GM19193 (cell line): ENCODE measurements around the gene MTLN.

Experiments used
- POLR2A ChIP-seq: IDR thresholded peaks from 4 replicates; pipeline ENCODE4 v1.6.1; 2011; ENCODE audit not compliant: insufficient read depth, insufficient read length; ENCODE audit errors: extremely low read depth

The MTLN gene

DNA sequence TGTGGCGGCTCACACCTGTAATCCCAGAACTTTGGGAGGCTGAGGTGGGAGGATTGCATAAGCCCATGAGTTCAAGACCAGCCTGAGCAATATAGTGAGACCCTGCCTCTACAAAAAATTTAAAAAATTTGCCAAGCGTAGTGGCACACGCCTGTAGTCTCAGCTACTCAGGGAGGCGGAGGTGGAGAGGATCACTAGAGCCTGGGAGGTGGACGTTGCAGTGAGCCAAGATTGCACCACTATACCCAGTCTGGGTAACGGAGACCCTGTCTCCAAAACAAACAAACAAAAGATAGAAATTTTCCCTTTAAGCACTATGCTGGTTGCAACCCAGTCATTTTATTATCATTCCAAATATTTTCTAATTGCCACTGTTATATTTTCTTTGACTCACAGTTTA, 39.8 kb downstream of the MTLN start:
- no peak for TF ChIP-seq POLR2A

DNA sequence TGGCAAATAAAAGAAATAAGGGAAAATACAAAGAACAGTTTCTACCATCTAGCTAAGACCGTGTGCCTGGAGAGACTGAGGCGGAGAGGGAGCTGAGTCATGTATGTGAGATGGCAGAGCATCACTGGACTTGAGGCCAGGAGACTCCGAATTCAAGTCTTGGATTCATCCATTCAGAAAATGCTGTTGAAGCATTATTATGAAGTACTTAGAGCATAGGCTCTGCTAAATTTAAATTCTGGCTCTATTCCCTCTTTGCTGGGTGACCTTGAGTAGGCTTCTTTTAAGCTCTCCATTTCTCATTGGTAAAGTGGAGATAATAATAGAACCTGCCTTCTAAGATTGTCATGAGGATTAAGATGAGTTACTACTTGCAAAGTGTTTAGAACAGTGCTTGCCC, 42.2 kb downstream of the MTLN start:
- TF ChIP-seq POLR2A = no peak

DNA sequence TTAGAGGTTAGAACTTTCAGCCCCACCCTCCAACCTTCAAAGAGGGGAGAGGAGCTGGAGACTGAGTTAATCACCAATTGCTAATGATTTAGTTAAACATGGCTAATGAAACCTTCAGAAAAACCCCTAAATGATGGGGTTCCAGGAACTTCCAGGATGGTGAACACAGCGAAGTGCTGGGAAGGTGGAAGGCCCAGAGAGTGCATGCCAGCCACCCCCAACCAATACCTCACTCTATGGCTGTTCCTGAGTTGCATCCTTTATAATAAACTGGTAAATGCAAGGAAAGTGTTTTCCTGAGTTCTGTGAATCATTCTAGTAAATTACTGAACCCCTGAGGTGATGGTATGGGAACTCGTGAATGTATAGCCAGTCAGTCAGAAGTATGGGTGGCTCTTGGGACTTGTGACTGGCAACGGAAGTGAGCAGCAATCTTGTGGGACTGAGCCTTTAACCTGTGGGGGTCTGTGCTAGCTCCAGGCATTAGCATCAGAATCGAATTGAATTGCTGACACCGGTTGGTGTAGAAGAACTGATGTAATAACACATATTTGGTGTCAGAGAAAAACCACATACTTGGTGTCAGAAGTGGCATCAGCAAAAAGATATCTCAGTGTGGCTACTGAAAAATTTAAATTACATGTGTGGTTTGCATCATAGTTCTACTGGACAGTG, 44.9 kb downstream of the MTLN start:
- no peak for TF ChIP-seq POLR2A

GRCh38 chr2:110166266-110166665, 46.1 kb downstream of the MTLN start:
- no peak for TF ChIP-seq POLR2A
